K562 (cell line): ENCODE data around the gene JSRP1. TPM values are rescaled to one million over a fixed set of nuclear protein-coding genes. Genes with fewer than 3 reads are reported as not detected.
A peak's percentile ranks its signal among the peaks of the same experiment; 100 is the strongest.

Experiments used
- ATAC-seq: fragments of 200-7000 bp; cut with Tn5 transposase; 3 replicates; pipeline ENCODE4 v1.9.1; 2020; ENCODE audit warnings: moderate library complexity
- BruUV-seq: library from RNA; stranded (reverse); fragments of 400-500 nt; replicated peaks from 2 replicates; lab custom pipeline; 2021; lab: Mats Ljungman, UMichigan
- CTCF ChIA-PET: fragments of 300-600 bp; formaldehyde crosslinking; extraction: SDS; loops from one replicate; lab custom pipeline; 2021; ENCODE audit warnings: low intra/inter-chr PET ratio; lab: Yijun Ruan, JAX
- POLR2A ChIA-PET: fragments of 300-600, 350-650 bp; sonication (Branson Sonifier 250); formaldehyde crosslinking; extraction: SDS; loops from one replicate; lab custom pipeline; 2021; ENCODE audit warnings: antibody characterized with exemption, inconsistent platforms; lab: Yijun Ruan, JAX
- DNase-seq, 4 experiments: peaks; one replicate each; pipeline versions ENCODE4 v3.0.0 to v3.0.0-alpha.2; 2011 to 2018; ENCODE audit warnings: low spot score in 3 of 4, mixed read lengths in 3 of 4; ENCODE audit errors: extremely low read depth in 1 of 4
- FAIRE-seq: peaks from 2 replicates; lab custom pipeline; 2011; peaks lifted over from hg19 to GRCh38; lab: Jason Lieb, UNC
- H2AFZ ChIP-seq: 2 replicates; pipeline ENCODE4 v1.6.0; 2011; ENCODE audit warnings: low read depth, low read length, control low read depth, inconsistent platforms
- H3K27ac ChIP-seq: fragments of 200-600 bp; 3 replicates; pipeline ENCODE4 v1.8.0; 2011; ENCODE audit warnings: low read depth, mild to moderate bottlenecking, control low read depth, inconsistent platforms, low read length, moderate library complexity, mixed read lengths; ENCODE audit errors: extremely low read depth
- H3K27me3 ChIP-seq, 2 experiments: fragments of 300-600 bp in 1 of 2; 2 replicates in 1 of 2; 3 replicates in 1 of 2; pipeline versions ENCODE4 v1.6.0 to v1.8.0; 2011; ENCODE audit warnings: inconsistent platforms in 2 of 2, low read length in 2 of 2, mild to moderate bottlenecking in 1 of 2, mixed read lengths in 1 of 2, moderate library complexity in 1 of 2; ENCODE audit not compliant: control insufficient read depth in 2 of 2, insufficient read depth in 2 of 2
- H3K36me3 ChIP-seq: fragments of 300-600 bp; 3 replicates; pipeline ENCODE4 v1.8.0; 2011; ENCODE audit warnings: mild to moderate bottlenecking, low read length, inconsistent platforms; ENCODE audit not compliant: control insufficient read depth, insufficient read depth
- H3K4me1 ChIP-seq, 2 experiments: fragments of 200-600 bp in 1 of 2; replicated peaks in 1 of 2; 2 replicates in 1 of 2; 3 replicates in 1 of 2; pipeline versions ENCODE4 v1.5.1 to v1.8.0; 2011; ENCODE audit warnings: inconsistent platforms in 2 of 2, low read length in 2 of 2, mild to moderate bottlenecking in 1 of 2, mixed read lengths in 1 of 2, moderate library complexity in 1 of 2; ENCODE audit not compliant: control insufficient read depth in 2 of 2, insufficient read depth in 2 of 2
- H3K4me2 ChIP-seq: 2 replicates; pipeline ENCODE4 v1.6.1; 2011; ENCODE audit warnings: low read length, control low read depth, inconsistent platforms, mixed read lengths; ENCODE audit not compliant: insufficient read depth
- H3K4me3 ChIP-seq: fragments of 200-600 bp; sonication (generic), shearing (Covaris generic); 2 replicates; pipeline ENCODE4 v1.5.1; 2016; ENCODE audit warnings: control low read depth, inconsistent platforms
- H3K79me2 ChIP-seq: fragments of 200-600 bp; 3 replicates; pipeline ENCODE4 v1.8.0; 2011; ENCODE audit warnings: low read length, inconsistent platforms; ENCODE audit not compliant: control insufficient read depth, insufficient read depth
- H3K9ac ChIP-seq, 2 experiments: 2 replicates each; pipeline versions ENCODE4 v1.6.0 to v1.6.1; 2011; ENCODE audit warnings: low read depth in 2 of 2, low read length in 2 of 2, control low read depth in 1 of 2, inconsistent platforms in 1 of 2, mild to moderate bottlenecking in 1 of 2, mixed read lengths in 1 of 2; ENCODE audit not compliant: insufficient read depth in 1 of 2
- H3K9me1 ChIP-seq: one replicate; pipeline ENCODE4 v1.6.0; 2011; ENCODE audit warnings: inconsistent platforms, mild to moderate bottlenecking, low read length, moderate library complexity; ENCODE audit not compliant: control insufficient read depth, insufficient read depth
- H3K9me3 ChIP-seq: replicated peaks from 2 replicates; pipeline ENCODE4 v1.5.1; 2011; ENCODE audit warnings: low read depth, low read length, inconsistent platforms; ENCODE audit not compliant: control insufficient read depth, insufficient read depth
- H4K20me1 ChIP-seq: replicated peaks from 2 replicates; pipeline ENCODE4 v1.6.1; 2011; ENCODE audit warnings: low read length, inconsistent platforms, mixed read lengths; ENCODE audit not compliant: control insufficient read depth, insufficient read depth
- CC2D1A ChIP-seq: fragments of 450-650 bp; IDR thresholded peaks from 2 replicates; pipeline ENCODE4 v1.6.1; 2017; ENCODE audit warnings: mild to moderate bottlenecking
- MEF2A ChIP-seq: IDR thresholded peaks from 2 replicates; pipeline ENCODE4 v1.6.1; 2011; ENCODE audit warnings: low read depth, mild to moderate bottlenecking, low read length, moderate library complexity; ENCODE audit not compliant: control insufficient read depth
- MIER1 ChIP-seq: fragments of 450-650 bp; IDR thresholded peaks from 2 replicates; pipeline ENCODE4 v1.6.1; 2016; ENCODE audit warnings: antibody characterized with exemption, mild to moderate bottlenecking, low read depth
- NRF1 ChIP-seq, 2 experiments: fragments of 450-650 bp; IDR thresholded peaks in 1 of 2; conservative IDR thresholded peaks in 1 of 2; 2 replicates each; pipeline ENCODE4 v1.6.1; 2014; ENCODE audit warnings: mild to moderate bottlenecking in 2 of 2
- POLR2G ChIP-seq: fragments of 200-400 bp; formaldehyde crosslinking; IDR thresholded peaks from 2 replicates; pipeline ENCODE4 v1.6.1; 2017; ENCODE audit warnings: low read depth, mild to moderate bottlenecking, antibody characterized with exemption, low read length, moderate library complexity
- RAD21 ChIP-seq, 2 experiments: fragments of 250-450 bp in 1 of 2; fragments of 450-650 bp in 1 of 2; sonication (Bioruptor Pico) in 1 of 2; formaldehyde crosslinking in 1 of 2; IDR thresholded peaks in 1 of 2; conservative IDR thresholded peaks in 1 of 2; 2 replicates each; pipeline versions ENCODE4 v1.4.0 to v1.8.0; 2020 to 2022; ENCODE audit warnings: mild to moderate bottlenecking in 2 of 2, moderate library complexity in 1 of 2
- RBFOX2 ChIP-seq: fragments of 200-400 bp; formaldehyde crosslinking; IDR thresholded peaks from 2 replicates; pipeline ENCODE4 v1.6.1; 2017; ENCODE audit warnings: low read depth, mild to moderate bottlenecking, low read length, moderate library complexity
- RBM22 ChIP-seq: fragments of 200-400 bp; formaldehyde crosslinking; IDR thresholded peaks from 2 replicates; pipeline ENCODE4 v1.6.1; 2018; ENCODE audit warnings: low read length, low read depth; ENCODE audit not compliant: poor library complexity, severe bottlenecking
- RBM39 ChIP-seq: fragments of 200-400 bp; formaldehyde crosslinking; optimal IDR thresholded peaks from 2 replicates; pipeline ENCODE3; 2018; ENCODE audit warnings: low read depth, low read length
- SMAD4 ChIP-seq: fragments of 250-450 bp; sonication (Bioruptor Pico); conservative IDR thresholded peaks from 2 replicates; pipeline ENCODE4 v1.8.0; 2021; ENCODE audit warnings: inconsistent platforms, mild to moderate bottlenecking, moderate library complexity
- ZNF76 ChIP-seq: fragments of 250-450 bp; sonication (Bioruptor Pico); IDR thresholded peaks from 2 replicates; pipeline ENCODE4 v1.4.0; 2020; ENCODE audit warnings: mild to moderate bottlenecking, moderate library complexity, borderline replicate concordance
- WGBS: fragments of 100-300 bp; shearing (Covaris generic); methylation state at CpG from one replicate; pipeline ENCODE4 v1.1.6; 2016; ENCODE audit warnings: low coverage, mixed read lengths; ENCODE audit not compliant: insufficient coverage; ENCODE audit errors: missing lambda C conversion rate; 5-methylcytosine and 5-hydroxymethylcytosine counted together
- in situ Hi-C: fragments of 300-500 bp; cut with MboI; formaldehyde crosslinking; loops from 4 replicates; pipeline ENCODE4 v1.15.0; 2018; ENCODE audit warnings: inconsistent platforms, mixed read lengths
- intact Hi-C: fragments of 100-400 bp; cut with micrococcal nuclease; formaldehyde crosslinking; loops from 2 replicates; pipeline ENCODE4 v1.14.2; 2022
- polyA plus RNA-seq, 8 experiments: library from polyadenylated mRNA; depleted of rRNA in 4 of 8; stranded (reverse) in 5 of 8; unstranded in 3 of 8; fragments of >200 nt; fragmentation: Nextera tagmentation in 2 of 8; fragmentation: Illumina TruSeq in 1 of 8; extraction: Ambion mirVana in 2 of 8; extraction: Trizol in 1 of 8; gene quantifications; 2 replicates each; pipeline versions ENCODE4 v1.2.1 to v1.2.3, GENCODE V29; 2011 to 2014; ENCODE audit warnings: inconsistent platforms in 1 of 8, missing spikeins in 1 of 8
- total RNA-seq, 7 experiments: library from RNA; depleted of rRNA in 6 of 7; stranded (reverse); fragments of >200 nt in 6 of 7; fragmentation: Illumina TruSeq in 2 of 7; extraction: Trizol in 2 of 7; gene quantifications; 2 replicates each; pipeline versions ENCODE4 v1.2.1 to v1.2.3, GENCODE V29; 2011 to 2021; ENCODE audit warnings: low replicate concordance in 1 of 7

The JSRP1 gene
- total and polyA plus RNA-seq, 9 of the 15 experiments (the other 6 are each of a cell fraction or from before 2014, with no cell fraction given), result 0.08 to 1.2 (median 0.51) TPM; not detected in 4

DNA sequence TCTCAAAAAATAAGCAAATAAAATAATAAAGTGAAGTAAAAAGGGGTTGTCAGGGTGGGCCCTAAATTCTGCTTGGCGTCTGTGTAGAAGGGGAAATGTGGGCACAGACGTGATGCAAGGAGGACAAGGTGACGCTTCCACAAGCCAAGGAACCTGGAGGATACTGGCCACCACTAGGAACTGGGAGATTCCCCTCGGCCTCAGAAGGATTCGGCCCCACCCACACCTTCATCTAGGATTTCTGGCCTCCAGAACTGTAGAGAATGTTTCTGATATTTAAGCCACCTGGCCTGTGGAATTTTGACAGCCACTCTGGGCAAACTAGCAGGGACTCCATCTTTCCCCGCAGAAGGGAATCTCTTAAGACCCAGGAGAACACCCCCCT is 21.2 kb downstream of the JSRP1 start (continued):
- TF ChIP-seq MEF2A (no peak), SMAD4 (CRISPR knock-in tag) (no peak), RBFOX2 (no peak), NRF1 (conservative IDR thresholded peaks at IDR 0.05 in 1 of 2, IDR thresholded peaks at IDR 0.05 in 1 of 2) (no peak), RAD21 (CRISPR knock-in tag; conservative IDR thresholded peaks at IDR 0.05 in 1 of 2, IDR thresholded peaks at IDR 0.05 in 1 of 2) (no peak), CC2D1A (no peak), MIER1 (no peak), RBM39 (no peak)
- TF ChIP-seq, all 486 proteins: peak for 0

DNA sequence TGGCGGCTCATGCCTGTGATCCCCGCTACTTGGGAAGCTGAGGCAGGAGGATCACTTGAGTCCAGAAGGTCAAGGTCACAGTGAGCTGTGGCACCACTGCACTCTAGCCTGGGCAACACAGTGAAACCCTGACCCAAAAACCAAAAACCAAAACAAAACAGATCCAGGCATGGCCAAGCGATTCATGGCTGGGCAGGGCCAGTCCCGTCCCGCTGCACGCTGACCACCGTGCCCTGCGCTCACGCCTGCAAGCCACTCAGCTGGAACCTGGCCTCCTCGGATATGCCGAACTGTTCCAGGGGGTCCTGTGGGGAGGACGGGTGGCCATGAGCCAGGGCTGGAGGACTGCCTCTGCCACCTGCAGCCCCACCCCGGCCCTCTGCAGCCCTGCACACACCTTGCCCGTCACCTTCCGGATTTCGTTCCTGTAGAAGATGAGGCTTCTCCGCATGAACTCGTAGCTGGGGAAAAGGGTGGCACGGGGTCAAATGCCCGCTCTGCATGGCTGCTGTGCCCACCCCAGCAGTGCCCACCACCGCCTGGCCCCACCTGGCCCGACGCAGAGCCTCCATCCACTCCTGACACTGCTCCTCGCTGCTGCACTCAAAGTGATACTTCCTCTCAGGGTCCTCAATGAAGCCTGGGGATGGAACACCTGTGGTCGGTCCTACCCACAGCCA is 22.5 kb downstream of the JSRP1 start:
- TF ChIP-seq POLR2G, result peak; percentile 77
- peak; percentile 63 for TF ChIP-seq RBM22
- TF ChIP-seq ZNF76 (CRISPR knock-in tag), result no peak
- Histone ChIP-seq H3K9ac (peak overlapping the region in 1 of 2 experiments; percentile 75; a peak in 2 of 4 replicates), H3K27ac (peak overlapping the region; percentile 19; the same call in 2 of the 3 replicates), H3K79me2 (peaks cover 60% of the 10 kb centered on the region), H3K4me1 (peaks cover 13 to 81% of the 10 kb centered on the region in 2 experiments; a peak in 4 of 5 replicates), H3K9me3 (no peaks in the 10 kb centered on the region), H3K4me3 (no peak overlapping the region), H3K9me1 (no peaks in the 10 kb centered on the region), H3K27me3 (no peaks in the 10 kb centered on the region), H4K20me1 (peaks cover 25% of the 10 kb centered on the region), H2AFZ (no peak overlapping the region), H3K4me2 (no peak overlapping the region), H3K36me3 (peaks cover 69% of the 10 kb centered on the region; the same call in 2 of the 3 replicates)
- ChIA-PET POLR2A (interaction anchor here (0.6 to 1.5 kb wide), 4 partner anchors 20 to 328 kb away, joined by 3 to 4 read pairs (median 4); partner anchors contain the start of gene AP3D1), CTCF (no interaction called here)
- 97% methylated on average over 15 of the region's 25 CpGs for WGBS
- no TSS peak for BruUV-seq
- no peak for ATAC-seq
- in situ Hi-C loops (loop anchor here (10.0 kb wide), 1 partner anchor 81 kb away; no protein-coding TSS in a partner anchor), intact Hi-C loops (loop anchor here (1.0 kb wide), 1 partner anchor 77 kb away; no protein-coding TSS in a partner anchor)
- no peak for FAIRE-seq
- no peak for DNase-seq
